ENCODE results near the gene DGKZ. TPM values are rescaled to one million over a fixed set of nuclear protein-coding genes. Genes with fewer than 3 reads are reported as not detected.

The DGKZ gene
- total RNA-seq, 2 donors from 2014 or later, result 79.4 to 86.4 TPM

GRCh38 chr11:46333394-46333947 is 13.8 kb upstream of the DGKZ start:
- intact Hi-C loops (cut with DNase I), result no loop called here
- Histone ChIP-seq H3K27ac (no peak overlapping the region), H3K9me3 (no peaks in the 10 kb centered on the region), H3K36me3 (replicated peaks in 1 of 2; ENCODE audit: insufficient read depth in 1 of 2, low read depth in 2 of 2) (no peaks in the 10 kb centered on the region), H3K4me1 (peaks cover 16% of the 10 kb centered on the region), H3K4me3 (no peak overlapping the region), H3K27me3 (peaks cover 0 to 15% of the 10 kb centered on the region in 2 donors)
- 35 to 55% methylated on average over 17 to 25 of the region's 25 CpGs for WGBS, 2 donors
- DNase-seq (no peak), ATAC-seq (no peak)
- no peak for TF ChIP-seq CTCF (IDR thresholded peaks at IDR 0.05)
- no peak for TF ChIP-seq POLR2A (IDR thresholded peaks at IDR 0.05)

- WGBS, 2 donors, result 95 to 100% methylated on average over 2 to 3 of the region's 3 CpGs
- intact Hi-C loops (cut with DNase I), result no loop called here
- Histone ChIP-seq H3K4me3 (no peak overlapping the region), H3K27me3 (peaks cover 0 to 15% of the 10 kb centered on the region in 2 donors), H3K9me3 (no peaks in the 10 kb centered on the region), H3K27ac (no peak overlapping the region), H3K36me3 (replicated peaks in 1 of 2; ENCODE audit: insufficient read depth in 1 of 2, low read depth in 2 of 2) (no peaks in the 10 kb centered on the region), H3K4me1 (peaks cover 24% of the 10 kb centered on the region)
- ATAC-seq (no peak), DNase-seq (no peak)
- TF ChIP-seq POLR2A (IDR thresholded peaks at IDR 0.05), result no peak
- no peak for TF ChIP-seq CTCF (IDR thresholded peaks at IDR 0.05)
These were observed 13.1 kb upstream of the DGKZ start for GRCh38 chr11:46334211-46334610.

GRCh38 chr11:46335271-46335670 is 12.0 kb upstream of the DGKZ start:
- H3K36me3 ChIP-seq (replicated peaks in 1 of 2; ENCODE audit: insufficient read depth in 1 of 2, low read depth in 2 of 2), result no peaks in the 10 kb centered on the region
- ATAC-seq, result no peak
- WGBS, 2 donors, result 90 to 93% methylated on average over 5 to 6 of the region's 6 CpGs
- no peak for TF ChIP-seq POLR2A (IDR thresholded peaks at IDR 0.05)
- TF ChIP-seq CTCF (IDR thresholded peaks at IDR 0.05), result no peak
- intact Hi-C loops (cut with DNase I), result no loop called here
- no peak overlapping the region for H3K27ac ChIP-seq
- peaks cover 0 to 15% of the 10 kb centered on the region in 2 donors for H3K27me3 ChIP-seq
- H3K9me3 ChIP-seq, result no peaks in the 10 kb centered on the region
- peaks cover 28% of the 10 kb centered on the region for H3K4me1 ChIP-seq
- no peak overlapping the region for H3K4me3 ChIP-seq
- no peak for DNase-seq

- intact Hi-C loops (cut with DNase I), result no loop called here
- ATAC-seq, result no peak
- H3K36me3 ChIP-seq (replicated peaks in 1 of 2; ENCODE audit: insufficient read depth in 1 of 2, low read depth in 2 of 2), result no peaks in the 10 kb centered on the region
These were observed 11.2 kb upstream of the DGKZ start for GRCh38 chr11:46335890-46336562.

More at GRCh38 chr11:46335890-46336562, 11.2 kb upstream of the DGKZ start:
- no peak for TF ChIP-seq CTCF (IDR thresholded peaks at IDR 0.05)
- TF ChIP-seq POLR2A (IDR thresholded peaks at IDR 0.05), result no peak
- 89 to 96% methylated on average over 10 to 11 of the region's 11 CpGs for WGBS, 2 donors
- H3K27ac ChIP-seq, result no peak overlapping the region
- peaks cover 28% of the 10 kb centered on the region for H3K4me1 ChIP-seq
- no peaks in the 10 kb centered on the region for H3K9me3 ChIP-seq
- no peak for DNase-seq
- no peak overlapping the region for H3K4me3 ChIP-seq
- H3K27me3 ChIP-seq, result peaks cover 0 to 15% of the 10 kb centered on the region in 2 donors
